HL-60 (cell line): ENCODE data around the gene ZPR1.

Experiments
- DNase-seq, 2 experiments: peaks; one replicate each; pipeline ENCODE4 v3.0.0-alpha.2; 2010 to 2020; ENCODE audit warnings: low read depth in 1 of 2, low spot score in 1 of 2
- H3K27ac ChIP-seq: fragments of 250-450 bp; sonication (Bioruptor Pico); replicated peaks from 2 replicates; pipeline ENCODE4 v1.5.1; 2020; ENCODE audit warnings: mild to moderate bottlenecking, moderate library complexity
- H3K27me3 ChIP-seq: fragments of 250-450 bp; sonication (Bioruptor Pico); 2 replicates; pipeline ENCODE4 v1.5.1; 2021; ENCODE audit warnings: mild to moderate bottlenecking, moderate library complexity; ENCODE audit not compliant: insufficient read depth, poor library complexity, severe bottlenecking
- H3K4me3 ChIP-seq: replicated peaks from 2 replicates; pipeline ENCODE4 v1.5.1; 2011; ENCODE audit warnings: mild to moderate bottlenecking, control low read depth, low read length; ENCODE audit not compliant: insufficient read depth
- GABPA ChIP-seq: IDR thresholded peaks from 2 replicates; pipeline ENCODE4 v1.6.1; 2012; ENCODE audit warnings: low read depth
- POLR2AphosphoS5 ChIP-seq: IDR thresholded peaks from 2 replicates; pipeline ENCODE4 v1.6.1; 2012; ENCODE audit warnings: low read depth
- SPI1 ChIP-seq: IDR thresholded peaks from 2 replicates; pipeline ENCODE4 v1.6.1; 2012; ENCODE audit warnings: low read depth, mild to moderate bottlenecking, borderline replicate concordance
- TF ChIP-seq, protein P1 (sequence below): IDR thresholded peaks from 2 replicates; pipeline ENCODE4 v1.6.1; 2012; ENCODE audit warnings: low read depth; ENCODE audit not compliant: insufficient replicate concordance
- TF ChIP-seq, protein P2 (sequence below): IDR thresholded peaks from one replicate; pipeline ENCODE4 v1.5.1; 2011; ENCODE audit warnings: low read length, control low read depth, inconsistent platforms; ENCODE audit not compliant: insufficient read depth

ZPR1 gene

DNA sequence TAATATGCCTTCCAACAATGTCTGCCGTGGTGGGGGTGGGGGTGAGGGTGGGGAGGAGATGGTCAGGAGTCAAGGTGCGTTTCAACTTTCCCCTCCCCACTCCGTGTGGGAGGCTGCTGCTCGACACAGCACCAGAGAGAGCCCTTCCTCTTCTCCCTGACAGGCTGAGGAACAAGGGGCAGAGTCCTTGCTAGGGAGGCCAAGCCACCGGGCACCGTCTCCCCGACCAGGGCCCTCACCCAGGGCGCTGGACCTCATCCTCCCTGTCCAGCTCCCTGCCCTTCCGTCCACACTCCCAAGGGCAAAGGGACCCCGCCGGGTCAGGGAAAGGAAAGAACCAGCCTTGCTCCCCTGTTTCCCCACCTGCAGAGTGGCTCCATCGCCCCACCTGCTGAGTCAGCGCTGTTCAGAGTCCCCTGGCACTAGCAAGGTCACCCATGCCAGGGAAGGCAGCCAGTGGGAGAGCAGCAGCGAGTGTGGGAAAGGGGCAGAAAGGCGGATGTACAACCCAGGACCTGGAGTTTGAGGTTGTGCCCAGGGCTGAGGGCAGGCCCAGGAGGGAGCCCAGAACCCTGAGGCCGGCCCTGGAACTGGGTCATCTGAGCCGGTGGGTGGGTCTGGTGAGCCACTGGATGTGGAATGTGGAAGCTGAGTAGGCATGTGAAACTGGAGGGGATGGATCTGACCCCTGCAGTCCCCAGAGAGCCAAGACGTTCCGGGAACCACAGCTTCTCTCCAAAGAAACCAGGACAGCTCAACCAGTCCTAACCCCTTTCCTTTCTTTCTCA is 62.2 kb downstream of the ZPR1 start:
- TF ChIP-seq, protein P1, sequence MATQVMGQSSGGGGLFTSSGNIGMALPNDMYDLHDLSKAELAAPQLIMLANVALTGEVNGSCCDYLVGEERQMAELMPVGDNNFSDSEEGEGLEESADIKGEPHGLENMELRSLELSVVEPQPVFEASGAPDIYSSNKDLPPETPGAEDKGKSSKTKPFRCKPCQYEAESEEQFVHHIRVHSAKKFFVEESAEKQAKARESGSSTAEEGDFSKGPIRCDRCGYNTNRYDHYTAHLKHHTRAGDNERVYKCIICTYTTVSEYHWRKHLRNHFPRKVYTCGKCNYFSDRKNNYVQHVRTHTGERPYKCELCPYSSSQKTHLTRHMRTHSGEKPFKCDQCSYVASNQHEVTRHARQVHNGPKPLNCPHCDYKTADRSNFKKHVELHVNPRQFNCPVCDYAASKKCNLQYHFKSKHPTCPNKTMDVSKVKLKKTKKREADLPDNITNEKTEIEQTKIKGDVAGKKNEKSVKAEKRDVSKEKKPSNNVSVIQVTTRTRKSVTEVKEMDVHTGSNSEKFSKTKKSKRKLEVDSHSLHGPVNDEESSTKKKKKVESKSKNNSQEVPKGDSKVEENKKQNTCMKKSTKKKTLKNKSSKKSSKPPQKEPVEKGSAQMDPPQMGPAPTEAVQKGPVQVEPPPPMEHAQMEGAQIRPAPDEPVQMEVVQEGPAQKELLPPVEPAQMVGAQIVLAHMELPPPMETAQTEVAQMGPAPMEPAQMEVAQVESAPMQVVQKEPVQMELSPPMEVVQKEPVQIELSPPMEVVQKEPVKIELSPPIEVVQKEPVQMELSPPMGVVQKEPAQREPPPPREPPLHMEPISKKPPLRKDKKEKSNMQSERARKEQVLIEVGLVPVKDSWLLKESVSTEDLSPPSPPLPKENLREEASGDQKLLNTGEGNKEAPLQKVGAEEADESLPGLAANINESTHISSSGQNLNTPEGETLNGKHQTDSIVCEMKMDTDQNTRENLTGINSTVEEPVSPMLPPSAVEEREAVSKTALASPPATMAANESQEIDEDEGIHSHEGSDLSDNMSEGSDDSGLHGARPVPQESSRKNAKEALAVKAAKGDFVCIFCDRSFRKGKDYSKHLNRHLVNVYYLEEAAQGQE: no peak
- TF ChIP-seq GABPA (no peak), SPI1 (no peak), POLR2AphosphoS5 (no peak)
- TF ChIP-seq, protein P2, sequence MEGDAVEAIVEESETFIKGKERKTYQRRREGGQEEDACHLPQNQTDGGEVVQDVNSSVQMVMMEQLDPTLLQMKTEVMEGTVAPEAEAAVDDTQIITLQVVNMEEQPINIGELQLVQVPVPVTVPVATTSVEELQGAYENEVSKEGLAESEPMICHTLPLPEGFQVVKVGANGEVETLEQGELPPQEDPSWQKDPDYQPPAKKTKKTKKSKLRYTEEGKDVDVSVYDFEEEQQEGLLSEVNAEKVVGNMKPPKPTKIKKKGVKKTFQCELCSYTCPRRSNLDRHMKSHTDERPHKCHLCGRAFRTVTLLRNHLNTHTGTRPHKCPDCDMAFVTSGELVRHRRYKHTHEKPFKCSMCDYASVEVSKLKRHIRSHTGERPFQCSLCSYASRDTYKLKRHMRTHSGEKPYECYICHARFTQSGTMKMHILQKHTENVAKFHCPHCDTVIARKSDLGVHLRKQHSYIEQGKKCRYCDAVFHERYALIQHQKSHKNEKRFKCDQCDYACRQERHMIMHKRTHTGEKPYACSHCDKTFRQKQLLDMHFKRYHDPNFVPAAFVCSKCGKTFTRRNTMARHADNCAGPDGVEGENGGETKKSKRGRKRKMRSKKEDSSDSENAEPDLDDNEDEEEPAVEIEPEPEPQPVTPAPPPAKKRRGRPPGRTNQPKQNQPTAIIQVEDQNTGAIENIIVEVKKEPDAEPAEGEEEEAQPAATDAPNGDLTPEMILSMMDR: no peak
- no peak overlapping the region for H3K4me3 ChIP-seq
- H3K27ac ChIP-seq: no peak overlapping the region
- no peak for DNase-seq
- H3K27me3 ChIP-seq: peaks cover 5% of the 10 kb centered on the region

DNA sequence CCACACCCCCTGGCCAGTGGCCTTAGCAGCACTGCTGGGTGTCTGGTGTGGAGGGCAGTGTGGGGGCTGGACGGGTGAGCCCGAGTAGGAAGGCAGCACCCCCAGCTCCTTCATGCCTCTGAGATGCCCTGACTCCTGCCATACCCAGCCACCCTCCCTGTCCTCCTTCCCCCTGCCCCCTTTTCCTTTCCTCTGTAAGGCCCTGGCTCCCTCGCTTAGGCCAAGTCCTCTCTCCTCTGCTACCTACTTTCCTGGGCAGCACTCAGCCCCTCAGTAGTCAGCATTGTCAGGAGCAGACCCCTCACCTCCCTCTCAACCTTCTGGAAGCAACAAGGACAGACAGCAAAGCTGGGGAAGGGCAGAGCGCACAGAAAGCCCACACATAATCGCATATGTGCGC is 63.0 kb downstream of the ZPR1 start:
- no peak for DNase-seq
- H3K4me3 ChIP-seq: no peak overlapping the region
- no peak for TF ChIP-seq GABPA
- no peak for TF ChIP-seq SPI1
- no peak for TF ChIP-seq POLR2AphosphoS5
- TF ChIP-seq, protein P1: no peak
- H3K27me3 ChIP-seq: peaks cover 5% of the 10 kb centered on the region
- no peak overlapping the region for H3K27ac ChIP-seq
